Mesenchymal stem cell (in vitro differentiated cells and primary cell): ENCODE measurements around the gene ZNF639.

Experiments
- DNase-seq: peaks from one replicate; pipeline ENCODE4 v3.0.0-alpha.2; 2013
- H2AFZ ChIP-seq: one replicate; pipeline ENCODE4 v1.6.1; 2013; ENCODE audit warnings: low read depth, mild to moderate bottlenecking, control low read depth, inconsistent platforms, low read length, moderate library complexity
- H2AK5ac ChIP-seq: 2 replicates; pipeline ENCODE4 v1.6.1; 2013; ENCODE audit warnings: low read length, moderate library complexity, mild to moderate bottlenecking, inconsistent platforms; ENCODE audit not compliant: severe bottlenecking
- H2BK120ac ChIP-seq: one replicate; pipeline ENCODE4 v1.6.1; 2013; ENCODE audit warnings: low read depth, mild to moderate bottlenecking, inconsistent platforms, low read length, moderate library complexity
- H2BK12ac ChIP-seq, 2 experiments: one replicate each; pipeline ENCODE4 v1.6.1; 2013; ENCODE audit warnings: inconsistent platforms in 2 of 2, low read length in 2 of 2, mild to moderate bottlenecking in 2 of 2, moderate library complexity in 2 of 2, control low read depth in 1 of 2
- H2BK15ac ChIP-seq: one replicate; pipeline ENCODE4 v1.6.1; 2013; ENCODE audit warnings: mild to moderate bottlenecking, low read depth, inconsistent platforms; ENCODE audit not compliant: poor library complexity, severe bottlenecking
- H2BK5ac ChIP-seq: 2 replicates; pipeline ENCODE4 v1.6.1; 2013; ENCODE audit warnings: low read depth, mild to moderate bottlenecking, low read length, control low read depth, inconsistent platforms; ENCODE audit not compliant: poor library complexity, severe bottlenecking
- H3K14ac ChIP-seq, 2 experiments: one replicate each; pipeline ENCODE4 v1.6.1; 2013; ENCODE audit warnings: inconsistent platforms in 2 of 2, low read length in 2 of 2, control low read depth in 1 of 2, mild to moderate bottlenecking in 1 of 2, moderate library complexity in 1 of 2
- H3K18ac ChIP-seq, 2 experiments: one replicate each; pipeline ENCODE4 v1.6.1; 2013; ENCODE audit warnings: inconsistent platforms in 2 of 2, low read length in 2 of 2, control low read depth in 1 of 2, low read depth in 1 of 2, mild to moderate bottlenecking in 1 of 2
- H3K23ac ChIP-seq, 2 experiments: one replicate each; pipeline ENCODE4 v1.6.1; 2013; ENCODE audit warnings: inconsistent platforms in 2 of 2, low read length in 2 of 2, mild to moderate bottlenecking in 2 of 2, moderate library complexity in 2 of 2, control low read depth in 1 of 2
- H3K27ac ChIP-seq: 2 replicates; pipeline ENCODE4 v1.5.1; 2013; ENCODE audit warnings: mild to moderate bottlenecking, moderate library complexity, low read length, control low read depth, inconsistent platforms; ENCODE audit not compliant: poor library complexity, severe bottlenecking
- H3K27me3 ChIP-seq, 2 experiments: 2 replicates each; pipeline versions ENCODE4 v1.6.1 to v1.7.0; 2013; ENCODE audit warnings: low read length in 2 of 2, mild to moderate bottlenecking in 2 of 2, moderate library complexity in 2 of 2, control low read depth in 1 of 2, inconsistent platforms in 1 of 2; ENCODE audit not compliant: control insufficient read depth in 1 of 2, insufficient read depth in 1 of 2
- H3K36me3 ChIP-seq, 2 experiments: 2 replicates each; pipeline versions ENCODE4 v1.6.1 to v1.7.0; 2013; ENCODE audit warnings: low read length in 2 of 2, control low read depth in 1 of 2, inconsistent platforms in 1 of 2, low read depth in 1 of 2, mild to moderate bottlenecking in 1 of 2; ENCODE audit not compliant: insufficient read depth in 2 of 2, control insufficient read depth in 1 of 2
- H3K4ac ChIP-seq, 2 experiments: one replicate each; pipeline ENCODE4 v1.6.1; 2013; ENCODE audit warnings: inconsistent platforms in 2 of 2, low read length in 2 of 2, mild to moderate bottlenecking in 2 of 2, moderate library complexity in 2 of 2, control low read depth in 1 of 2, low read depth in 1 of 2
- H3K4me1 ChIP-seq: 2 replicates; pipeline ENCODE4 v1.6.1; 2013; ENCODE audit warnings: low read depth, low read length, control low read depth; ENCODE audit not compliant: control insufficient read depth, insufficient read depth
- H3K4me2 ChIP-seq: 2 replicates; pipeline ENCODE4 v1.6.1; 2013; ENCODE audit warnings: low read length, mild to moderate bottlenecking, inconsistent platforms; ENCODE audit not compliant: poor library complexity, severe bottlenecking
- H3K4me3 ChIP-seq, 2 experiments: 2 replicates each; pipeline versions ENCODE4 v1.5.1 to v1.7.0; 2013; ENCODE audit warnings: low read length in 2 of 2, mild to moderate bottlenecking in 2 of 2, control low read depth in 1 of 2, low read depth in 1 of 2; ENCODE audit not compliant: insufficient read depth in 1 of 2
- H3K79me1 ChIP-seq: replicated peaks from 2 replicates; pipeline ENCODE4 v1.6.1; 2013; ENCODE audit warnings: mild to moderate bottlenecking, control low read depth, low read length, inconsistent platforms; ENCODE audit not compliant: poor library complexity, severe bottlenecking
- H3K9ac ChIP-seq: 2 replicates; pipeline ENCODE4 v1.7.0; 2013; ENCODE audit warnings: mild to moderate bottlenecking, low read length, moderate library complexity
- H3K9me3 ChIP-seq: 2 replicates; pipeline ENCODE4 v1.7.0; 2013; ENCODE audit warnings: mild to moderate bottlenecking, low read length; ENCODE audit not compliant: control insufficient read depth
- H4K8ac ChIP-seq: one replicate; pipeline ENCODE4 v1.6.1; 2013; ENCODE audit warnings: inconsistent platforms, mild to moderate bottlenecking, low read length, moderate library complexity
- H4K91ac ChIP-seq: one replicate; pipeline ENCODE4 v1.6.1; 2013; ENCODE audit warnings: mild to moderate bottlenecking, low read length, inconsistent platforms
- WGBS: methylation state at CpG from one replicate; pipeline ENCODE4 v1.1.7; 2013; ENCODE audit warnings: mixed read lengths; 5-methylcytosine and 5-hydroxymethylcytosine counted together

Gene ZNF639

DNA sequence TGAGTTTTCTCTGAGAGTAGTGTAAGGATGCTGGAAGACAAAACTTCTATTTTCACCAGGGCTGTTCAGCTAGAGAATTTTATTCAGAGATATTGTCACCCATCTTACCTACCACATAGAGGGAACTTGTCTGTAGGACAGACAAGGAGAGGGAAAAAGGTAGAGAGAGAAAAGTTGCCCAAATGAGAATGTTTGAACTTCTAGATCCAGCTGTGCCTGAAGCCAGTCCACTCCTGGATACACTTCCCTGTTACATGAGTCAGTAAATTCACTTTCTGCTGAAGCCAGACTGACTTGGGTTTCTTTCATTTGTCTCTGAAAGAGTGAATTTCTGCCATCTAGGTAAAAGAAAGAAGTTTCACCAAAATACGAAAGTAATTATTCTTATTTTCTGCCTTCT is 44.7 kb upstream of the ZNF639 start:
- Histone ChIP-seq H3K27me3 (peaks cover 0 to 7% of the 10 kb centered on the region in 2 experiments), H3K9me3 (no peaks in the 10 kb centered on the region), H2BK5ac (no peak overlapping the region), H3K23ac (no peak overlapping the region), H2AFZ (no peak overlapping the region), H2BK15ac (no peak overlapping the region), H3K27ac (no peak overlapping the region), H3K4ac (no peak overlapping the region), H2BK12ac (no peak overlapping the region), H3K18ac (no peak overlapping the region), H3K4me3 (no peak overlapping the region), H3K14ac (no peak overlapping the region), H3K79me1 (no peaks in the 10 kb centered on the region), H2BK120ac (no peak overlapping the region), H4K91ac (no peak overlapping the region), H3K4me1 (no peaks in the 10 kb centered on the region), H3K36me3 (no peaks in the 10 kb centered on the region), H2AK5ac (no peak overlapping the region), H4K8ac (no peak overlapping the region), H3K4me2 (no peak overlapping the region), H3K9ac (no peak overlapping the region)
- WGBS: 100% methylated on average over 1 of the region's 1 CpG
- DNase-seq: no peak

DNA sequence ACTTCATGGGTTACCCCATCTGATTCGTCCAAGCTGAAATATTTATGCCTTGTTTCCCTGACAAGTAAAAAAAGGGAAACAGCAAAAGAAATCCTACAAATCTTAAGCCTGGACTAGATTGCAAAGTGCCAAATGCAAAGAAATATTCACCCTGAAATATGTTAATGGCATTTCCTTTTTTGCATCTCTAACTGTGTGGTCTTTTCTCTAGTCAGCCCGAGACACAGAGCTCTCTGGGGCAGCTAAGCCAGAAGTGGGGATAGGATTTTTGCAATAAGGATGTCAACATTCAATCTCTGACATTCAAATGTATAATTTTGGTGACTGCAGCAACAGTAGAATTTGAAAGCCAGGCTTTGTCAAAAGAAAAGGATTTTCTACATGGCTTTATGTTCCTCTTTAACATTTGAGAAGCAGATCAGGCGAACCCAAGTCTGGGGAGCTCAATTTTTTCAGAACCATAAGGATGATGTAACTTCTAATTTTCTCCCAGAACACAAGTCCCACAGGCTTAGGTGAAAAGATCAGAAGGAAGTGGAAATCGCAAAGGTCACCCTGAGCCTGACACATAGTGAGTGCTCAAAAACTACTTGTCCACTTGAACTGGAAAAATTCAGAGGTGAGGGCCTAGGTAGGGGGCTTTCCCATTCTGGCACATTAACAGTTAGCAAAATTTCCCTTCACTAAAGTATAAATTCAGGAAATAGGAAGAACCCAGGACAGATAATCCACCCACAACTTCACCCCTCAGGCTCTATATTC is 43.7 kb upstream of the ZNF639 start:
- Histone ChIP-seq H2BK12ac (no peak overlapping the region), H3K14ac (no peak overlapping the region)
- WGBS: 83% methylated on average over 3 of the region's 4 CpGs

DNA sequence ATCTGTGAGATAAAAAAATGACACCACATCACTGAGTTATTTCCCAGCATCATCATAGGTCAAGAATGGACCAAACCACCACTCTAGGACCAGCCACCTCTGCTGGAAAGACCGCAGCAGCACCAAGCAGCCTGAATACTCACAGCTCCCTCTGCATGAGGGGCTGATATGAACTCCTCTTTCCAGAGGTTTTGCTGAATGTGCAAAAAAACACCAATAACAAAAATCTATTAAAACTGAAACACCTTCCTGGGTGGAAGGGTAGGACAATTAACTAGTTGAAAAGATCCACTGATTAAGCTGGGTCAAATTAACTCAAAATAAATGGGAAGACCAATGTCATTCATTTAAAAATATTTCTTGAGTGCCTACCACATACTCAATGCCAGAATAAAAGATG is 43.0 kb upstream of the ZNF639 start:
- Histone ChIP-seq H2BK5ac (no peak overlapping the region), H3K4me2 (no peak overlapping the region), H3K23ac (no peak overlapping the region), H4K91ac (no peak overlapping the region), H3K4ac (no peak overlapping the region), H3K36me3 (no peaks in the 10 kb centered on the region), H3K4me3 (no peak overlapping the region), H3K14ac (no peak overlapping the region), H2AFZ (no peak overlapping the region), H4K8ac (no peak overlapping the region), H2BK12ac (no peak overlapping the region), H2AK5ac (no peak overlapping the region), H3K27ac (no peak overlapping the region), H2BK120ac (no peak overlapping the region), H2BK15ac (no peak overlapping the region), H3K79me1 (no peaks in the 10 kb centered on the region), H3K9ac (no peak overlapping the region), H3K18ac (no peak overlapping the region), H3K4me1 (no peaks in the 10 kb centered on the region), H3K9me3 (no peaks in the 10 kb centered on the region), H3K27me3 (peaks cover 0 to 7% of the 10 kb centered on the region in 2 experiments)
- 100% methylated on average over 1 of the region's 1 CpG for WGBS
- DNase-seq: no peak

More for the DNA sequence above, 43.7 kb upstream of the ZNF639 start:
- Histone ChIP-seq H3K79me1 (no peaks in the 10 kb centered on the region), H3K9ac (no peak overlapping the region), H2BK15ac (no peak overlapping the region), H3K4me2 (no peak overlapping the region), H3K27me3 (peaks cover 0 to 7% of the 10 kb centered on the region in 2 experiments), H2AK5ac (no peak overlapping the region), H3K9me3 (no peaks in the 10 kb centered on the region), H3K4me1 (no peaks in the 10 kb centered on the region), H2AFZ (no peak overlapping the region), H3K4me3 (no peak overlapping the region), H4K91ac (no peak overlapping the region), H4K8ac (no peak overlapping the region), H3K36me3 (no peaks in the 10 kb centered on the region), H3K27ac (no peak overlapping the region), H3K18ac (no peak overlapping the region), H3K23ac (no peak overlapping the region), H2BK5ac (no peak overlapping the region), H3K4ac (no peak overlapping the region), H2BK120ac (no peak overlapping the region)
- no peak for DNase-seq

DNA sequence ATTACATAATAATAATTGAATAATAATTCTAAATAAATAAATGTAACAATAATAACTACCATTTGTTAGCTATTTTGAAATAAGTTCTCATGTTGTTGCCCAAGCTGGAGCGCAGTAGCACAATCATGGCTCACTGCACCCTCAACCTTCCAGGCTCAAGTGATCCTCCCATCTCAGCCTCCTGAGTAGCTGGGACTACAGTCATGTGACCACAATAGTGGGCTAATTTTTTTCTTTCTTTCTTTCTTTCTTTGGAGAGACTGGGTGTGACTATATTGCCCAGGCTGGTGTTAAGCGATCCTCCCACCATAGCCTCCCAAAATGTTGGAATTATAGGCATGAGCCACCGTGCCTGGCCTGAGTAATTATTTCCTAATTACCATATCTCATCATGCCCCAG is 41.0 kb upstream of the ZNF639 start:
- Histone ChIP-seq H3K79me1 (no peaks in the 10 kb centered on the region), H3K4me1 (no peaks in the 10 kb centered on the region), H4K8ac (no peak overlapping the region), H3K27ac (no peak overlapping the region), H2BK12ac (no peak overlapping the region), H3K18ac (no peak overlapping the region), H3K4ac (no peak overlapping the region), H2AK5ac (no peak overlapping the region), H2AFZ (no peak overlapping the region), H3K4me3 (no peak overlapping the region), H4K91ac (no peak overlapping the region), H2BK5ac (no peak overlapping the region), H3K27me3 (peaks cover 0 to 7% of the 10 kb centered on the region in 2 experiments), H2BK15ac (no peak overlapping the region), H3K14ac (no peak overlapping the region), H3K23ac (no peak overlapping the region), H3K4me2 (no peak overlapping the region), H2BK120ac (no peak overlapping the region), H3K36me3 (no peaks in the 10 kb centered on the region), H3K9me3 (no peaks in the 10 kb centered on the region), H3K9ac (no peak overlapping the region)
- WGBS: 94% methylated on average over 2 of the region's 3 CpGs
- no peak for DNase-seq
